GM12865 (cell line): Measurements from ENCODE around the gene CDC42BPA.

Experiments
- DNase-seq: peaks from one replicate; pipeline ENCODE4 v3.0.0; 2010; ENCODE audit warnings: low read depth
- H3K4me3 ChIP-seq: 2 replicates; pipeline ENCODE4 v1.5.1; 2011; ENCODE audit warnings: mild to moderate bottlenecking, low read depth, low read length, control low read depth
- CTCF ChIP-seq: IDR thresholded peaks from 2 replicates; pipeline ENCODE4 v1.5.1; 2011; ENCODE audit warnings: low read length, control low read depth, low read depth, inconsistent platforms; ENCODE audit not compliant: insufficient read depth; ENCODE audit errors: missing control alignments

The CDC42BPA gene

GRCh38 chr1:226949401-226949800, 368.9 kb downstream of the CDC42BPA start:
- TF ChIP-seq CTCF, result no peak
- DNase-seq, result no peak

GRCh38 chr1:226948996-226949395, 369.3 kb downstream of the CDC42BPA start:
- no peak for DNase-seq
- no peak overlapping the region for H3K4me3 ChIP-seq
- no peak for TF ChIP-seq CTCF

More at GRCh38 chr1:226949401-226949800, 368.9 kb downstream of the CDC42BPA start:
- no peak overlapping the region for H3K4me3 ChIP-seq

GRCh38 chr1:226948480-226948879, 369.8 kb downstream of the CDC42BPA start:
- no peak for DNase-seq
- TF ChIP-seq CTCF, result no peak
- no peak overlapping the region for H3K4me3 ChIP-seq

- no peak overlapping the region for H3K4me3 ChIP-seq
- no peak for DNase-seq
- no peak for TF ChIP-seq CTCF
Observed at GRCh38 chr1:226948051-226948450, 370.2 kb downstream of the CDC42BPA start.

GRCh38 chr1:226946841-226947240, 371.5 kb downstream of the CDC42BPA start:
- no peak overlapping the region for H3K4me3 ChIP-seq
- no peak for DNase-seq
- TF ChIP-seq CTCF, result no peak

- TF ChIP-seq CTCF, result no peak
- DNase-seq, result no peak
- H3K4me3 ChIP-seq, result no peak overlapping the region
Observed at GRCh38 chr1:226946285-226946684, 372.0 kb downstream of the CDC42BPA start.

GRCh38 chr1:226945858-226946245, 372.4 kb downstream of the CDC42BPA start:
- H3K4me3 ChIP-seq, result no peak overlapping the region
- DNase-seq, result no peak
- TF ChIP-seq CTCF, result no peak
